GM18868 (cell line): ENCODE results near the gene IFI27L1.

ENCODE experiments used
- ATAC-seq: cut with Tn5 transposase; IDR thresholded peaks from one replicate; pipeline ENCODE4 v1.9.1; 2021; ENCODE audit warnings: mild to moderate bottlenecking, moderate library complexity; ENCODE audit not compliant: unreplicated experiment

The IFI27L1 gene

GRCh38 chr14:94080621-94081385 is at the start of gene IFI27L1, which contains the start of gene DDX24:
IFI27L1 (plus strand) TSS chr14:94081310; CDS start chr14:94096938, 15,628 bp downstream.
DDX24 (minus strand) TSS chr14:94081202; CDS start chr14:94079742, 1,460 bp downstream.
- peak; percentile 97 for ATAC-seq

- ATAC-seq = no peak
Measured at GRCh38 chr14:94031883-94032279, 49.2 kb upstream of the IFI27L1 start.

GRCh38 chr14:94034886-94035285 is 46.2 kb upstream of the IFI27L1 start:
- ATAC-seq = no peak

- ATAC-seq = peak; percentile 85
Measured at GRCh38 chr14:94036313-94037167, 44.6 kb upstream of the IFI27L1 start.

- ATAC-seq = no peak
Measured at GRCh38 chr14:94037954-94038353, 43.2 kb upstream of the IFI27L1 start.

- no peak for ATAC-seq
Measured at GRCh38 chr14:94038510-94038909, 42.6 kb upstream of the IFI27L1 start.

GRCh38 chr14:94038921-94039629 is 42.0 kb upstream of the IFI27L1 start:
- ATAC-seq = no peak

- ATAC-seq = no peak
Measured at GRCh38 chr14:94040247-94040646, 40.9 kb upstream of the IFI27L1 start.

- no peak for ATAC-seq
Measured at GRCh38 chr14:94040796-94041195, 40.3 kb upstream of the IFI27L1 start.

GRCh38 chr14:94041551-94042346 is 39.4 kb upstream of the IFI27L1 start:
- ATAC-seq = no peak

- no peak for ATAC-seq
Measured at GRCh38 chr14:94042433-94043091, 38.5 kb upstream of the IFI27L1 start.

GRCh38 chr14:94043111-94043755 is 37.9 kb upstream of the IFI27L1 start:
- no peak for ATAC-seq

GRCh38 chr14:94043756-94044475 is 37.2 kb upstream of the IFI27L1 start:
- no peak for ATAC-seq

GRCh38 chr14:94044476-94045091 is 36.5 kb upstream of the IFI27L1 start:
- no peak for ATAC-seq

- ATAC-seq = no peak
Measured at GRCh38 chr14:94045101-94045500, 36.0 kb upstream of the IFI27L1 start.

GRCh38 chr14:94045563-94046345 is 35.4 kb upstream of the IFI27L1 start:
- no peak for ATAC-seq

GRCh38 chr14:94046696-94047250 is 34.3 kb upstream of the IFI27L1 start:
- ATAC-seq = no peak
